GM21526 (cell line): ENCODE data around the gene DCXR.

Experiments used
- ATAC-seq: cut with Tn5 transposase; IDR thresholded peaks from one replicate; pipeline ENCODE4 v1.9.1; 2021; ENCODE audit warnings: moderate library complexity; ENCODE audit not compliant: unreplicated experiment, low FRiP score

Gene DCXR

GRCh38 chr17:82056729-82057621 lies 19.5 kb upstream of the DCXR start:
- ATAC-seq = no peak

DNA sequence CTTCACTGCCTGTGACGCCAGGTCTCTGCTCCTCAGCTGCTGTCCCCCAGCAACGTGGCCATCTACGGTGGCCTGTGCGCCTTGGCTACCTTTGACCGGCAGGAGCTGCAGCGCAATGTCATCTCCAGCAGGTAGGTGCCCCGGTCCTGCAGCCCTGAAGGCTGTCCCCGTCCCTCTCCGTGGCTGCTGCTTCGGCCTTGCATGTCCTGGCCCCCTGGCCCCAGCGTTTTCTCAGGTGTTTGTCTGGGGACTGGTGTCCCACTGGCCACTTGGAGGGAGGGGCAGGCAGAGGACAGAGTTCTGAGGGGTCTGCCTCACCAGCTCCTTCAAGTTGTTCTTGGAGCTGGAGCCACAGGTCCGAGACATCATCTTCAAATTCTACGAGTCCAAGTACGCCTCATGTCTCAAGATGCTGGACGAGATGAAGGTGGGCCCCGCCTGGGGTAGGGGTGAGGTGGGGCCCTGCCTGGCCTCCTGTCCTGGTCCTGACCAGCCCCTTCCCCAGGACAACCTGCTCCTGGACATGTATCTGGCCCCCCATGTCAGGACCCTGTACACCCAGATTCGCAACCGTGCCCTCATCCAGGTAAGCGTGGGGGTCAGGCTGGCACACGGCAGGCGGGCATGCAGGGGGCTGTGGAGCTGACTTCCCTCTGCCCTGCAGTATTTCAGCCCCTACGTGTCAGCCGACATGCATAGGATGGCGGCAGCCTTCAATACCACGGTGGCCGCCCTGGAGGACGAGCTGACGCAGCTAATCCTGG lies 18.6 kb upstream of the DCXR start:
- ATAC-seq = no peak

- no peak for ATAC-seq
These were observed 17.8 kb upstream of the DCXR start for GRCh38 chr17:82055023-82055964.

GRCh38 chr17:82054351-82055022 lies 17.0 kb upstream of the DCXR start:
- no peak for ATAC-seq

DNA sequence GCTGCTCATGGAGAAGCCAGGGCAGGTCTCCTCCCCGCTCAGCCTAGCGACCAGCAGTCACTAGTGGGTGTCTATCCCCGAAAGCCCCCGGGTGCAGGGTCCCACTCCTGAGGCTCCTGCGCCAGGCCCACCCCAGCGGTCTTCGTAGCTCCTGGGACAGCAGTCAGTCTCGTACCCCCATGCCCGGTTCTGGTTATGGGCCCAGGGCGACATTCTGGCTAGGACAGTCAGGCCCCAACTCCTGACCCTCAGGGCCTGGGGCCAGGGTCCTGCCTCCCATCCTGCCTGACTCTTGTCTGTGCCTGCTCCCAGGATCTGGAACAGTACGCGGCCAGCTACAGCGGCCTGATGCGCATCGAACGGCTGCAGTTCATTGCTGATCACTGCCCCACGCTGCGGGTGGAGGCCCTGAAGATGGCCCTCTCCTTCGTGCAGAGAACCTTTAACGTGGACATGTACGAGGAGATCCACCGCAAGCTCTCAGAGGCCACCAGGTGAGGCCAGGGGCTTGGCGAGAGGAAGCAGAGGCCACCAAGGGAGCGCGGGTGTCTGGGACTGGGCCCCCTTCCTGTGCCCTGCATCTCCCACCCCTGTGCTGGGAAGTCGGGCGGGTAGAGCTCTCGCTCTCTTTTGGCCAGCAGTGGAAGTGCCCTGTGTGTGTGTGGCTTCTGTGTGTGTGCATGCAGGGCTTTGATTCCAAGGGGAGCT lies 16.2 kb upstream of the DCXR start:
- ATAC-seq = no peak

DNA sequence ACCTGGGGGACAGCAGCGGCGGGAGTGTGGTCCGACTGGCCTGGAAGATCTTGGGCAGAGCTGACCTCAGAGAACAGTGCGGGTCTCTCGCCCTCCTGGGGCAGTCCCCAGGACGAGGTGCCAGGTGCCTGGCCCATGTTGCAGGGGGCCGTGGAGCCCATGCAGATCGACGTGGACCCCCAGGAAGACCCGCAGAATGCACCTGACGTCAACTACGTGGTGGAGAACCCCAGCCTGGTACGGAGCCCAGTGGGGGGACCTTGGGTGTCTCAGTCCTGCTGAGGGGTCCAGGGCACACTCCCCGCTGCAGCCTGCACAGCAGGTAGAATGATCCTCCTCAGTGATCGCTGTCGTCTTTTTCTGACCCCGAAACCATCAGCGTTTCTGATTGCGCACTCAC lies 15.6 kb upstream of the DCXR start:
- no peak for ATAC-seq

DNA sequence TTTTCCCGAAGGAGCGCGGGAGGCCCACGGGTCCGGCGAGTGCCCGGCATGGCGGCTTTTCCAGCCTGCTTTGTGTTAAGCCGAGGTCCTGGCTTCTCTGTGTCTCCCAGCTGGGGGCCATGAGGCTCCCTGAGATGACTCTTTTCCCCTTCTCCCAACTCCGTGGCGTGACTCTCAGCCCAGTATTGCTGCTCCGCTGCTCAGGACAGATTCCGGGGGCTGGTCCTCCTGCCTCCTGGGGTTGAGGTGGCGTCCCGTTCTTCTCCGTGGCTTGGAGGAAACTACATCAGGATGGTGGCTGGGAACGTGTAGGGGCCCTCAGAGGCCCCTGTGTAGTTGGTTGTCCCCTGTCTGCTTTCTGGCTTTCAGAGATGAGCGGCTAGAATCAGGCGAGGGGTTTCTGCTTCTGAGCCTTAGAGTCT lies 15.2 kb upstream of the DCXR start:
- ATAC-seq = no peak

GRCh38 chr17:82051776-82052637 lies 14.5 kb upstream of the DCXR start, which contains the start of the genes GPS1 and RFNG:
Gene GPS1 (plus strand): TSS chr17:82051898. CDS start chr17:82051932, 34 bp downstream.
Gene RFNG (minus strand): TSS chr17:82051811. CDS start chr17:82051766, 45 bp downstream.
- no peak for ATAC-seq

DNA sequence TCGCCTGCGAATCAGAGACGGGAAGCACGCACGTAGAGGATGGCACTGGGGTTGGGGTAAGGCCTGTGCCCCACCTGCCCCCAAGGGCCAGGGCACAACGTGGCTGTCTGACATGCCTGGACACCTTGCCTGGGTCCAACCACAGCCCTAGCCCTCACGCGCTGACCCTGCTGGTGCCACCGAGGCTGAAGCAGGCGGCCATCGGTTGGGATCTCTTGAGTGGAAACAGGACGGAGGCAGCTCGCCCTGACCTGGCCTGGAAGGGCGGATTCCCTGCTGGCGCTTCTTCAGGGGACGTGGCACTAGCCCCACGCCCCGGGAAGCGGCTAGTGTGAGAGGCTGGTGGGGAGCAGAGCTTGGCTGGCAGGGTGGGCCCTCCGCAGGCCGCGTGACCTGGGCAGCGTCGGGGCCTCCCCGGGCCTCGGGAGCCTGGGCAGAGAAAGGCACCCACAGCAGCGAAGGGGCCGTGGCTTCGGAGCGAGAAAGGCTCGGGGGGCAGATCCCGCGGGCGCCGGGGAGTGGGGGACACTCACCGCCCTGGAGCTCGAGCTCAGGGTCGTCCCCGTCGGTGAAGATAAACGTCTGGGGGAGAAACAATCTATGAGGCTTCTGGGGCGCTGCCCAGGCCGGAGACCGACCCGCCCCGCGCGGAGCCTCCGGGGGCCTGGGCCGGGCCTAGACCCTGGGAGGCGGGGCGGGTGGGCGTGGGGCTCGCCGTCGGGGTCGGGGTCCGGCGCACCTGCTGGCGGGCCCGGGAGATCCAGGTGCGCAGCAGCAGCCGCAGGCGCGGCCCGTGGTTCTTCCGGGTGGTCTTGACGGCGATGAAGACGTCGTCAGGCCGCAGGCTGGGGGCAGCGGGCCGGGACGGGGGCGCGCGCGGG lies 13.5 kb upstream of the DCXR start:
- no peak for ATAC-seq

DNA sequence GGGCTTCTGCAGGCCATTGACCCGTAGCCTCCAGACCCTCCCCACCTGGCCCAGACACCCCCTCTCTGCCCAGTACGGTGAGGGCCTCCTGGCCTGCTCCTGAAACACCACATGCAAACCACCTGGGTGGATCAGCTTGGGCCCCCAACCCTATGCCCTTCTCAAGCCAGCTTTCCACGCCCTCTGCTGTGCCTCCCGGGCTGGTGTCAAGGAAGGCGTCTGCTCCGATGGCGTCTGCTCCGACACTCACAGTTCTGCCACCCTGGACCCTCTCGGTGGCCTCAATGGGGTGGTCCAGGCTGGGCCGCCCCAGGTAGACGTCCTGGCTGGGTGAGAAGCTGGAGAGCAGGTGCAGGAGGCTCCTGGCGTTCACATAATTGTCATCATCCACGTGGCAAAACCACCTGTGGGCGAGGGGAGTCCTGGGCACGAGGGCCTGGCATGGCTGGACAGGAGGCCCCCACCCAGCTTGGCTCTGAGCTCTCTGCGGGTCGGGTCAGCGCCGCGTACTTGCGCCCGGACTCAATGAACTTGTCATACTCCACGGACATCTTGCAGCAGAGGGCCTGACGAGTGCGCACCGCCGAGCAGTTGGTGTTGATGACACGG lies 12.8 kb upstream of the DCXR start:
- no peak for ATAC-seq

DNA sequence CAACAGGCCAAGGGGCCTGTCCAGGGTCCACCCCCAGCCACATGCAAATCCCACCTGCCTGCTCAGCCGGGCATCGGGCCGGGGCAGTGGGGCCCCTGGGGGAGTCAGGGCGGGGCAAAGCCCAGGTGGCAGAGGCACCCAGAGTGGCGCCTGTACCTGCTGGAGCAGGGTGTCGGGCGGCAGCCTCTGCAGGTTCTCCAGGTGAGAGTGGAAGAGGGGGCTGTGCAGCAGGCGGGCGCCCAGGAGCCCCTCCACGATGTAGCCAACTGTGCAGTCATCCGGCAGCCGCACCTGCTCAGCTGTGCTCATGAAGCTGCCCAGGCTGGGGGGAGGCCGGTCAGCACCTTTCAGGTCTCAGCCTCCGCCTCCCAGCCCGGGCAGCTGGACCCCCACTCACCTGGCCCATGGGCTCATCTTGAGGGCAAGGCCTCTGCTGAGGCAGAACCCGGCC lies 12.0 kb upstream of the DCXR start:
- no peak for ATAC-seq

GRCh38 chr17:82049106-82049505 lies 11.6 kb upstream of the DCXR start:
- no peak for ATAC-seq

GRCh38 chr17:82048571-82048971 lies 11.1 kb upstream of the DCXR start:
- no peak for ATAC-seq

- ATAC-seq = no peak
These were observed 10.5 kb upstream of the DCXR start for GRCh38 chr17:82047914-82048570.

GRCh38 chr17:82047379-82047778 lies 9.9 kb upstream of the DCXR start:
- no peak for ATAC-seq

DNA sequence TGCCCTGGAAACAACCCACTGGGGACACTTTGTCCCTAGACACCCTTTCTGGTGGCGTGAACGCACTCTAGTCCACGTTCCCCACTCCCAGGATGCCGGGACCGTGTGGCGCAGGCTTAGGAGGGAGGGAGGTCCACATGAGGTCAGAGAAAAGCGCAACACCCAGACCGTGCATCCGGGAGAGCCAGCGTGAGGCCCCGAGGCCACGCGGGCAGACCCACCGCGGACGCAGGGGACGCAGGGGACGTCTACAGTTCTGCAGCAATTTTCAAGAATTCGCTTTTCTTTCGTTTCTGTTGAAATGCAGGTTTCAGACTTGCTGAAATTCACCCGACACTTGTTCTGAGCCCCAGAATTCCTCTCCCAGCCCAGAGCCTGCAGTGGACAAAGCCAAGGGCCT lies 9.4 kb upstream of the DCXR start:
- ATAC-seq = no peak
